AG09319 (cell line): ENCODE data around the gene UBE2S.

Experiments
- DNase-seq: peaks from one replicate; pipeline ENCODE4 v3.0.0-alpha.2; 2010; ENCODE audit warnings: low read depth; ENCODE audit errors: extremely low read depth
- TF ChIP-seq, protein P1 (sequence below): IDR thresholded peaks from 2 replicates; pipeline ENCODE4 v1.5.1; 2011; ENCODE audit warnings: low read depth, mild to moderate bottlenecking, inconsistent platforms, low read length, moderate library complexity

The UBE2S gene

GRCh38 chr19:55368106-55368505 lies 39.5 kb downstream of the UBE2S start:
- no peak for DNase-seq
- TF ChIP-seq, protein P1, sequence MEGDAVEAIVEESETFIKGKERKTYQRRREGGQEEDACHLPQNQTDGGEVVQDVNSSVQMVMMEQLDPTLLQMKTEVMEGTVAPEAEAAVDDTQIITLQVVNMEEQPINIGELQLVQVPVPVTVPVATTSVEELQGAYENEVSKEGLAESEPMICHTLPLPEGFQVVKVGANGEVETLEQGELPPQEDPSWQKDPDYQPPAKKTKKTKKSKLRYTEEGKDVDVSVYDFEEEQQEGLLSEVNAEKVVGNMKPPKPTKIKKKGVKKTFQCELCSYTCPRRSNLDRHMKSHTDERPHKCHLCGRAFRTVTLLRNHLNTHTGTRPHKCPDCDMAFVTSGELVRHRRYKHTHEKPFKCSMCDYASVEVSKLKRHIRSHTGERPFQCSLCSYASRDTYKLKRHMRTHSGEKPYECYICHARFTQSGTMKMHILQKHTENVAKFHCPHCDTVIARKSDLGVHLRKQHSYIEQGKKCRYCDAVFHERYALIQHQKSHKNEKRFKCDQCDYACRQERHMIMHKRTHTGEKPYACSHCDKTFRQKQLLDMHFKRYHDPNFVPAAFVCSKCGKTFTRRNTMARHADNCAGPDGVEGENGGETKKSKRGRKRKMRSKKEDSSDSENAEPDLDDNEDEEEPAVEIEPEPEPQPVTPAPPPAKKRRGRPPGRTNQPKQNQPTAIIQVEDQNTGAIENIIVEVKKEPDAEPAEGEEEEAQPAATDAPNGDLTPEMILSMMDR = no peak

DNA sequence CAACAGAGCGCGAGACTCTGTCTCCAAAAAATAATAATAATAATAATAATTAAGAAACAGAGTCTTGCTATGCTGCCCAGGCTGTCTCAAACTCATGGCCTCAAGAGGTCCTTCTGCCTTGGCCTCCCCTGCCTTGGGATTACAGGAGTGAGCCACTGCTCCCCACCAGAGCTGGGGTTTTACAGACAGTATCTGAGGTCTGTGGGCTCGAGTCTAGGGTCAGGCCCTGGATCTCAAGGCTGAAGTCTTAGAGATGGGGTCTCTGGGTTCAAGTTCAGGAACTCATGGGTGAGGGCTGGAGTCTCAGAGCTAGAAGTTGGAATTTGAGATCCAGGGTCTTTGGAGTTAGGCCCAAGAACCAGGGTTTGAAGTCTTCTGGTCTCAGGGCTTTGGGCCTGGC lies 40.8 kb downstream of the UBE2S start:
- no peak for DNase-seq
- TF ChIP-seq, protein P1 = no peak

- DNase-seq = no peak
- TF ChIP-seq, protein P1 = no peak
Measured at GRCh38 chr19:55365964-55366363, 41.6 kb downstream of the UBE2S start.

DNA sequence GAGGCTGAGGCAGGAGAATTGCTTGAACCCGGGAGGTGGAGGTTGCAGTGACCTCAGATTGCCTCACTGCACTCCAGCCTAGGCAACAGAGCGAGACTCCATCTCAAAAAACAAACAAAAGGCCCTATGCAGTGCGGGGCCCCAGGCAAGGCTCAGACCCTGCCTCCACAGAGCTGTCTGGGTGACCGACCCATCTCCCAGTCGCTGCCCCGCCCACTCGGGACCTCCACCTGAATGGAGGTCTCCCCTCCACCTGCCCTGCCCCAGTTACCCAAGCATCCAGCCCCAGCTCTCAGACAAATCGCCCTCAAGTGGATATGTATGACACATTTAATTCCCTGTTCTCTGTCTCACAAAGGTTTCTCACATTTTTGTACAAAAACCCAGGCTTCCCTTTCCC lies 42.3 kb downstream of the UBE2S start:
- DNase-seq = no peak
- TF ChIP-seq, protein P1 = no peak

GRCh38 chr19:55362990-55363716 lies 44.4 kb downstream of the UBE2S start, which contains the start of gene GARIN5B:
TSS of gene GARIN5B (minus strand) at chr19:55363260. CDS start at chr19:55363066, 194 bp downstream.
- TF ChIP-seq, protein P1 = no peak
- DNase-seq = no peak

DNA sequence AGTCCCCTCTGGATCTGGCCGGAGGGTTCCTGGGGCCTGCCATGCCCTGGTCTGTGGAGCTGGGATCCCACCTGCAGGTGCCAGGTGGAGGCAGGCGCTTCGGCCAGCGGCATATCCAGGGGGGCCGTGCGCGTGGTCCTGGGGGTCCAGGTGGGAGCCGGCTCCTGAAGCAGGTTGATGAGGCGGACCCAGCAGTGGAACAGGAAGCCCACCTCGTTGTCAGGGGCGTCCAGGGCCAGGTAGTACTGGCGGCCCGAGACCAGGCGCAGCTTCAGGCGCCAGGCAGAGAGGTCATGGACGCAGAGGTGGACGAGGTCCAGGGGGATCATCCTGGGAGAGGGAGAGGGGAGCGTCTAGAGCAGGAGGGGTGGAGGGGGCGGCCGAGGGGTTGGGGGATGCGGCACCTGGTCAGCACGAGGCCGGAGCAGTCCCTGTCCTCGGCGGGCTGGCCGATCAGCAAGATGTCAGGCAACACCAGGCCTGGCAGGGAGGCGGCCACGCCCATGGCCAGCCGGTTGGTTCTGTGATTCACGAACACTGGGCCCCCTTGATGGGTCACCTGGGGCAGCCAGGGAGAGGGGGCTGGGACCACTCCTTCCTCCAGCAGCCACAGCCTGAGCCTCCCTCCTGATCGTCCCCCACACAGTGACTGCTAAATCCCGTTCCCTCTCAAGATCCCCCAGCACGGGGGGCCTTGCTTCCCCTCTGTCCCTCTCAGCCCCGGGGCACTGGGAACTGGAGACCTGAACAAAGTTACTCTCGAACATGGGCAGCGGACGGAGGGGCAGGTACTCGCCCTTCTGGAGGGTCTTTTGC lies 45.2 kb downstream of the UBE2S start:
- no peak for DNase-seq
- TF ChIP-seq, protein P1 = no peak

DNA sequence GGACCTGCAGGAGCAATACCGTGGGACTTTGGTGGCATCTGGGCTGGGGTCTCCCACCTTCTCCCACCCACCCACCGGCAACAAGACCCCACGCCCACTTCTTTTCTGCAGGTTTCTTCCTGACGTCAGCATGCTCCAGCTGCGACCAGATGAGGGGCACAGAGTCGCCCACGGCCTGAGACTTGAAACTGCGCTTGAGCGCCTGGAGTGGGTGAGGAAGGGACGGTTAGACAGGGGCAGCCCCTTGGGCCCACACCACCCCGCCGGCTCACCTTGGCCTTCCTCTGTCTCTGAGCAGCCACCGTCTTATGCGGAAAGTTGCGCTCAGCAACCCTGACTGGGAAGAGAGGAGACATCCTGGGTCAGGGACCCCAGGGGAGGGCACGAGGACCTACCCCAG lies 46.7 kb downstream of the UBE2S start:
- TF ChIP-seq, protein P1 = no peak

More for the DNA sequence above, 46.7 kb downstream of the UBE2S start:
- no peak for DNase-seq
